NCI-H82 treated with DMSO at 0.1 percent for 48 hours (cell line): ENCODE data around the gene BMP5.

Source experiments
- DNase-seq: peaks from one replicate; lab custom pipeline; 2025; ENCODE audit not compliant: unreplicated experiment; lab: John Stamatoyannopoulos, UW

BMP5 gene

GRCh38 chr6:55874316-55874715 lies 1.1 kb downstream of the BMP5 start:
- no peak for DNase-seq

GRCh38 chr6:55872866-55873265 lies 2.5 kb downstream of the BMP5 start:
- DNase-seq: no peak

- DNase-seq: no peak
Measured at GRCh38 chr6:55870181-55870813, 5.1 kb downstream of the BMP5 start.

- DNase-seq: no peak
Measured at GRCh38 chr6:55869674-55870073, 5.7 kb downstream of the BMP5 start.

GRCh38 chr6:55868771-55869479 lies 6.5 kb downstream of the BMP5 start:
- DNase-seq: no peak

GRCh38 chr6:55868176-55868575 lies 7.2 kb downstream of the BMP5 start:
- no peak for DNase-seq

- no peak for DNase-seq
Measured at GRCh38 chr6:55866128-55866527, 9.3 kb downstream of the BMP5 start.

GRCh38 chr6:55853008-55854001 lies 22.1 kb downstream of the BMP5 start:
- no peak for DNase-seq

GRCh38 chr6:55841341-55841740 lies 34.0 kb downstream of the BMP5 start:
- DNase-seq: no peak

- no peak for DNase-seq
Measured at GRCh38 chr6:55839080-55839479, 36.3 kb downstream of the BMP5 start.

- DNase-seq: no peak
Measured at GRCh38 chr6:55836945-55837344, 38.4 kb downstream of the BMP5 start.

- DNase-seq: no peak
Measured at GRCh38 chr6:55836481-55836880, 38.9 kb downstream of the BMP5 start.

- no peak for DNase-seq
Measured at GRCh38 chr6:55835220-55835619, 40.2 kb downstream of the BMP5 start.

- no peak for DNase-seq
Measured at GRCh38 chr6:55833284-55833683, 42.1 kb downstream of the BMP5 start.

GRCh38 chr6:55827818-55828522 lies 47.4 kb downstream of the BMP5 start:
- DNase-seq: no peak

- DNase-seq: no peak
Measured at GRCh38 chr6:55826941-55827340, 48.4 kb downstream of the BMP5 start.

- peak; percentile 22 for DNase-seq
Measured at GRCh38 chr6:55825402-55826051, 49.9 kb downstream of the BMP5 start.

GRCh38 chr6:55822815-55823214 lies 52.6 kb downstream of the BMP5 start:
- no peak for DNase-seq

GRCh38 chr6:55822005-55822404 lies 53.4 kb downstream of the BMP5 start:
- DNase-seq: no peak

- DNase-seq: no peak
Measured at GRCh38 chr6:55820696-55821095, 54.7 kb downstream of the BMP5 start.

- DNase-seq: no peak
Measured at GRCh38 chr6:55819811-55820210, 55.6 kb downstream of the BMP5 start.
